ENCODE results near the gene TMC8.

- TF ChIP-seq CTCF (conservative IDR thresholded peaks at IDR 0.05; ENCODE audit: low read depth in 2 of 2): no peak
- TF ChIP-seq POLR2AphosphoS5 (IDR thresholded peaks at IDR 0.05; ENCODE audit: low read depth): no peak
- TF ChIP-seq EZH2 (IDR thresholded peaks at IDR 0.05; ENCODE audit: low read depth, unreplicated experiment): no peak
- no peak for TF ChIP-seq EZH2phosphoT487 (IDR thresholded peaks at IDR 0.05; ENCODE audit: unreplicated experiment)
- no peak for TF ChIP-seq REST (IDR thresholded peaks at IDR 0.05; ENCODE audit: unreplicated experiment)
- no peak for TF ChIP-seq JUNB (IDR thresholded peaks at IDR 0.05; ENCODE audit: unreplicated experiment)
Measured at GRCh38 chr17:78120971-78121800, 9.4 kb upstream of the TMC8 start.

Data from GM23338 (cell line).